ENCODE data around the gene DUSP9.
"Not testable (repeated sequence)": the region's sequence is repeated elsewhere in the genome, so short reads cannot be mapped to it uniquely, and the experiment has no call there.

The DUSP9 gene

DNA sequence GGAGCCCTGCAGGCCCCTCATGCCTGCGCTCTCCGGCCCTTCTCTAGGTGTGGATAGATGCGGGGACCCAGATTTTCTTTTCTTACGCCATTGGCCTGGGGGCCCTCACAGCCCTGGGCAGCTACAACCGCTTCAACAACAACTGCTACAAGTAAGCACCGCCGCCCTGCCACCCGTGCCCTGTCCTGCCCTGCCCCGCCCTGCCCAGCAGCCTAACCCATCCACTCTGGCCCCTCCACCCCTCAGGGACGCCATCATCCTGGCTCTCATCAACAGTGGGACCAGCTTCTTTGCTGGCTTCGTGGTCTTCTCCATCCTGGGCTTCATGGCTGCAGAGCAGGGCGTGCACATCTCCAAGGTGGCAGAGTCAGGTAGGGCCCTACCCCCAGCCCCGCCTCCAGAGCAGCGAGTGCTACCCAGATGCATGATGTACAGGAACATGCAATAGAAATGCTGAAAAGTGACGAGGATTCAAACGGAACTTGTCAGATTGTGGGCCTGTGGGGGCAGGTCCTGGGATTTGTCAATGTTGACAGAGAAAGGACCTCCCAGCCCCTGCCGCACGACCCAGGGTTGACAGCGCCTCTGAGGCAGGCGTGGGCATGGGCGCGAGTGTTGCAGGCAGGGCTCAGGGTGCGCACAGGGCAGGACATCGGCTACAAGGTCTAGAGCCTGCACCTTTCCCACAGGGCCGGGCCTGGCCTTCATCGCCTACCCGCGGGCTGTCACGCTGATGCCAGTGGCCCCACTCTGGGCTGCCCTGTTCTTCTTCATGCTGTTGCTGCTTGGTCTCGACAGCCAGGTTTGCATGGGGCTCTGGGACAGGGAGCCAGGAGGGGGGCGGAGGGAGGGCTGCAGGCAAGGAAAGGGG is 46.4 kb downstream of the DUSP9 start:
- DNase-seq: no peak

DNA sequence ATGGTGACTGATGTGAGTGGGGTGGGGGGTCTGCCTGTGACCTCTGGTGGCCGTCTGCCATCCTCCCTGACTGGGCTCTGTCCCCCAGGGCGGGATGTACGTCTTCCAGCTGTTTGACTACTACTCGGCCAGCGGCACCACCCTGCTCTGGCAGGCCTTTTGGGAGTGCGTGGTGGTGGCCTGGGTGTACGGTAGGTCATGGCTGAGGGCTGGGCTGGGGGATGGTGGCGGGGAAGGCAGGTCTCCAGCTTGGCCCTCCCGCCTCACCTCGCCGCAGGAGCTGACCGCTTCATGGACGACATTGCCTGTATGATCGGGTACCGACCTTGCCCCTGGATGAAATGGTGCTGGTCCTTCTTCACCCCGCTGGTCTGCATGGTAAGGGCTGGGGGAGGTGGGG is 47.3 kb downstream of the DUSP9 start:
- not testable (repeated sequence) for DNase-seq

DNA sequence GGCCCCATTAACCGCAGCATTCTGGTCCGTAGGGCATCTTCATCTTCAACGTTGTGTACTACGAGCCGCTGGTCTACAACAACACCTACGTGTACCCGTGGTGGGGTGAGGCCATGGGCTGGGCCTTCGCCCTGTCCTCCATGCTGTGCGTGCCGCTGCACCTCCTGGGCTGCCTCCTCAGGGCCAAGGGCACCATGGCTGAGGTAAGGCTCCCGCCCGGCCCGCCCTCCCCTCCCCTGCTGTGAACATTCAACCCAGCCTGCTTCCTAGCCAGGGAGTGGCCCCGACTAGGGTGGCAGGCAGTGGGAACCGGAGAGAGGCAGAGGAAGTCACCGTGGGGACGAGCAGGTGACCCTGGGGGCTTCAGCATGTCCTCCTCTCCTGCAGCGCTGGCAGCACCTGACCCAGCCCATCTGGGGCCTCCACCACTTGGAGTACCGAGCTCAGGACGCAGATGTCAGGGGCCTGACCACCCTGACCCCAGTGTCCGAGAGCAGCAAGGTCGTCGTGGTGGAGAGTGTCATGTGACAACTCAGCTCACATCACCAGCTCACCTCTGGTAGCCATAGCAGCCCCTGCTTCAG is 47.8 kb downstream of the DUSP9 start:
- no peak for DNase-seq

DNA sequence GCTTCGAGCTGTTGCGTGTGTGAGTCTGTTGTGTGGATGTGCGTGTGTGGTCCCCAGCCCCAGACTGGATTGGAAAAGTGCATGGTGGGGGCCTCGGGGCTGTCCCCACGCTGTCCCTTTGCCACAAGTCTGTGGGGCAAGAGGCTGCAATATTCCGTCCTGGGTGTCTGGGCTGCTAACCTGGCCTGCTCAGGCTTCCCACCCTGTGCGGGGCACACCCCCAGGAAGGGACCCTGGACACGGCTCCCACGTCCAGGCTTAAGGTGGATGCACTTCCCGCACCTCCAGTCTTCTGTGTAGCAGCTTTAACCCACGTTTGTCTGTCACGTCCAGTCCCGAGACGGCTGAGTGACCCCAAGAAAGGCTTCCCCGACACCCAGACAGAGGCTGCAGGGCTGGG is 49.1 kb downstream of the DUSP9 start:
- no peak for DNase-seq

DNA sequence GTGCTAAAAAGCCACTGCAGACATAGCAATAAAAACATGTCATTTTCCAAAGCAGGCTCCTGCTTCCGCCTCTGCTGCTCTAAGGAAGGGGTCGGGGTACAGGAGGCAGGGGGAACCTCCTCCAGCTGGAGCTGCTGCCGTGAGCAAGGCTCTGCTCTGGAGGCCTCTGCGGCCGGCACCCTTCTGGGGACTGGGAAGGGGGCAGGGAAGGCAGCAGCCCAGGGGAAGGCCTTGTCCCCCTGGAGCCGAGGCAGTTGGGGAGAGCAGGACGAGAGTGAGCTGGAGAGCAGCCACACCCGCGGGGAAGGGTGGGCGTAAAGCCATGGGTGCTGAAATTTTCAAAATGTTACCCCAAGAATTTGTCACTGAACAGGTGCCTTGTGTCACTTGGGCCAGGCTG is 49.5 kb downstream of the DUSP9 start:
- not testable (repeated sequence) for DNase-seq

GRCh38 chrX:153696986-153697722 is 50.2 kb downstream of the DUSP9 start:
- not testable (repeated sequence) for DNase-seq

- no peak for DNase-seq
Observed at GRCh38 chrX:153697924-153698865, 51.2 kb downstream of the DUSP9 start.

DNA sequence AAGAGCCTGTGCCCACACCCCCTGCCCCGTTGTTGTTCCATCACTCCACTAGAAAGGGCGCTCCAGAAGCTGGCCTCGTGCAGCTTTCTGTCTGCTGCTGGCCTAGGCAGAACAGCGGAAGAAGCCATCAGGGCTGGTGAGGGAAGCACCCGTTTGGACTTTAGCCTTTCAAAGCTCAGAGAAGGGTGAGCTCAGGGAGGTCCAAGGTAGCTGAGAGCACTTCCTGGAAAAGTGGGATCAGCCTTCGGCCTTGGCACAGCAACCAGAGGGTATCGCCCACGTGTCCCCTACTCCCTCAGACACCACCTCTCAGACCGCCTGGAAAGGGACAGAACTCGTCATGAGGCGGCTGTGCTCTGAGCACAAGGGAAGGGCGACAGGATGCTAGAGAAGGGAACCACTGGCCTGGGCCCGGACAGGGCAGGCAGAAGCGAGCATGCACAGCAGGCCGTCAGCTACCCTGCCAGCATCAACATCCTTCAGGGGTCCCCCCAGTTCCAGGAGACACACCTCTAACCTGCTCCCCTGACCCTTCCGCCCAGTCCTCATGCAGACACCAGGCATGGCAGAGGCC is 52.3 kb downstream of the DUSP9 start:
- not testable (repeated sequence) for DNase-seq

GRCh38 chrX:153699784-153700371 is 52.9 kb downstream of the DUSP9 start:
- not testable (repeated sequence) for DNase-seq

GRCh38 chrX:153700376-153700945 is 53.5 kb downstream of the DUSP9 start:
- no peak for DNase-seq
